Ovary (tissue), 3 donors: ENCODE measurements around the gene RSPH3.

Experiments
- POLR2A ChIP-seq: fragments of 450-650 bp; IDR thresholded peaks from one replicate; pipeline ENCODE4 v1.6.1; 2017; ENCODE audit warnings: antibody characterized with exemption, mild to moderate bottlenecking, moderate library complexity
- TF ChIP-seq, protein P1 (sequence below), 3 donors: fragments of 450-650 bp in 2 of 3; fragments of 200-600 bp in 1 of 3; IDR thresholded peaks; one replicate each; pipeline versions ENCODE4 v1.5.1 to v1.8.0; 2016 to 2022; ENCODE audit warnings: antibody characterized with exemption in 3 of 3, mild to moderate bottlenecking in 1 of 3
- donor health status: DM: no; HTN: no; CAD: no.

DNA sequence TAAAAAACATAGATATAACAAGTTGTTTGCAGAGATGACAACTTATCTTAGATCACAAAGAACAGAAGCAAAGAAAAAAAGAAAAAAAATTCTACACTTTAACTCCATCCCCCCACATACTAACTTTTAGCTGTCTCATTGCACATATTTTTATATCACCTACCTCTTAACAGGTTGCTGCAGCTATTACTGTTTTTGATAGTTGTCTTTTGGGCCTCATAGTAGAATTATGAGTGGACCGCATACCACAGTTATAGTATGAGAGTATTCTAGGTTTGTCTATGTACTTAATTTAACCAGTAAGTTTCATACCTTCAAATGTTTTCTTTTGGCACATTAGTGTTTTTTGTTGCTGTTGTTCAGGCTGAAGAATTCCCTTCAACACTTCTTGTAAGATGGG, 12.3 kb downstream of the RSPH3 start:
- TF ChIP-seq, protein P1, sequence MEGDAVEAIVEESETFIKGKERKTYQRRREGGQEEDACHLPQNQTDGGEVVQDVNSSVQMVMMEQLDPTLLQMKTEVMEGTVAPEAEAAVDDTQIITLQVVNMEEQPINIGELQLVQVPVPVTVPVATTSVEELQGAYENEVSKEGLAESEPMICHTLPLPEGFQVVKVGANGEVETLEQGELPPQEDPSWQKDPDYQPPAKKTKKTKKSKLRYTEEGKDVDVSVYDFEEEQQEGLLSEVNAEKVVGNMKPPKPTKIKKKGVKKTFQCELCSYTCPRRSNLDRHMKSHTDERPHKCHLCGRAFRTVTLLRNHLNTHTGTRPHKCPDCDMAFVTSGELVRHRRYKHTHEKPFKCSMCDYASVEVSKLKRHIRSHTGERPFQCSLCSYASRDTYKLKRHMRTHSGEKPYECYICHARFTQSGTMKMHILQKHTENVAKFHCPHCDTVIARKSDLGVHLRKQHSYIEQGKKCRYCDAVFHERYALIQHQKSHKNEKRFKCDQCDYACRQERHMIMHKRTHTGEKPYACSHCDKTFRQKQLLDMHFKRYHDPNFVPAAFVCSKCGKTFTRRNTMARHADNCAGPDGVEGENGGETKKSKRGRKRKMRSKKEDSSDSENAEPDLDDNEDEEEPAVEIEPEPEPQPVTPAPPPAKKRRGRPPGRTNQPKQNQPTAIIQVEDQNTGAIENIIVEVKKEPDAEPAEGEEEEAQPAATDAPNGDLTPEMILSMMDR (IDR thresholded peaks at IDR 0.05), result no peak
- no peak for TF ChIP-seq POLR2A
